Measurements from ENCODE around the gene ACLY.

GRCh38 chr17:41893384-41893783 is 25.4 kb downstream of the ACLY start:
- TF ChIP-seq CTCF (optimal IDR thresholded peaks at IDR 0.05 in 1 of 3, IDR thresholded peaks at IDR 0.05 in 1 of 3, conservative IDR thresholded peaks at IDR 0.05 in 1 of 3; ENCODE audit: extremely low read depth in 1 of 3, insufficient read depth in 2 of 3, low read length in 3 of 3), result no peak
- no peak for TF ChIP-seq EZH2 (IDR thresholded peaks at IDR 0.05; ENCODE audit: low read length)
